ENCODE results near the gene PRMT2.
"Not testable (repeated sequence)": the region's sequence is repeated elsewhere in the genome, so short reads cannot be mapped to it uniquely, and the experiment has no call there.

PRMT2 gene

GRCh38 chr21:46618738-46619379 is 16.6 kb upstream of the PRMT2 start:
- no peak for DNase-seq

DNA sequence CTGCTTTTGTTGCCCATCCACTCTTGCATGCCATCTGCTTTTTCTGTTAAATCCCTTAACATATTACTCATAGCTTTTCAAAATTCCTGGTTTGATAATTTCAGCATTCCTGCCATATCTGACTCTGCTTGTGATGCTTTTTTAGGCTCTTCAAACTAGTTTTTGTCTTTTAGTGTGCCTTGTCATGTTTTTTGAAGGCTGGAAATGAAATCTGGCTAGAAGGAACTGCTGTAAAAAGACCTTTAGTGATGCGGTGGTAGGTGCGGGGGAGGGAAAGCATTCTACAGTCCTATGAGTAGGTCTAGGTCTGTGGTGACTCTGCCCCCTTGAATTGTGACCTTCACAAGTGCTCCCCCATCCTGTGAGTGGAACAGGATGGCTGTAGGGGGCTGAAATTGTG is 15.6 kb upstream of the PRMT2 start:
- no peak for DNase-seq

GRCh38 chr21:46620846-46621245 is 14.6 kb upstream of the PRMT2 start:
- no peak for DNase-seq

DNA sequence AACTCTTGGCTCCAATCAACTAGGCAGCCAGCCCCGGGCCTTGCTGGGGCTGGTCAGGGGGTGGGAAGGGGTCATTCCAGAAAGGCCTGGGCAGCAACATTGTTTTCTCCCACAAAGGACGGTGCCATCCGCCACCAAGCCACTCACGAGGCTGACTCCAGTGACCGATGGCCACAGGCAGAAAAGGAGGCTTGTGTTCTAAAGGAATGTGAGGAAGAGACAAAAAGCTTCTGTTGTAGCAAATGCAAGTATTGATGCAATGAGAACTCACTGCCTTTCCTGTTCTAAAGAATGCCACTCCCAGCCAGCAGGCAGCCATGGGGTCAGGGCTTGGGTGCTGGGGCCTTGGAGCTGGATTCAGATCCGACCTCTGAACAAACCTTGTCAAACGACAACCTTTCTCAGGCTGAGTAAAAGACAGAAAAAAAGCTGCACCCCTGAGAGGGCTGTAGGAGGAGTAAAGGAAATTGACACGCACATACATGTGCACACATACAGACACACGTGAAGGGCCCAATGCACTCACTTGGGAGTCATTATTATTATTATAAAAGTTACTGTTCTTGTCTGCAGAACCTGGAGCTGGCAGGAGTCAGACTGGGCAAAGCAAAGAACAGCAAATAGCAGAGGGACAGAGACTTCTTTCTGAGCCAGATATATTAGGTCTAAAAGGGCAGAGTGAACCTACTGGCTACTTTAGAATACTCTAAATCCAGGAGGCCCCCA is 13.9 kb upstream of the PRMT2 start:
- DNase-seq = no peak

GRCh38 chr21:46622226-46622625 is 13.2 kb upstream of the PRMT2 start:
- DNase-seq = no peak

- DNase-seq = no peak
Observed at GRCh38 chr21:46624050-46624449, 11.4 kb upstream of the PRMT2 start.

GRCh38 chr21:46625759-46626158 is 9.7 kb upstream of the PRMT2 start:
- no peak for DNase-seq

- no peak for DNase-seq
Observed at GRCh38 chr21:46626536-46626935, 8.9 kb upstream of the PRMT2 start.

- DNase-seq = no peak
Observed at GRCh38 chr21:46626975-46627501, 8.4 kb upstream of the PRMT2 start.

- DNase-seq = no peak
Observed at GRCh38 chr21:46627726-46628125, 7.7 kb upstream of the PRMT2 start.

- DNase-seq = no peak
Observed at GRCh38 chr21:46628868-46629267, 6.6 kb upstream of the PRMT2 start.

- DNase-seq = not testable (repeated sequence)
Observed at GRCh38 chr21:46630915-46631314, 4.6 kb upstream of the PRMT2 start.

DNA sequence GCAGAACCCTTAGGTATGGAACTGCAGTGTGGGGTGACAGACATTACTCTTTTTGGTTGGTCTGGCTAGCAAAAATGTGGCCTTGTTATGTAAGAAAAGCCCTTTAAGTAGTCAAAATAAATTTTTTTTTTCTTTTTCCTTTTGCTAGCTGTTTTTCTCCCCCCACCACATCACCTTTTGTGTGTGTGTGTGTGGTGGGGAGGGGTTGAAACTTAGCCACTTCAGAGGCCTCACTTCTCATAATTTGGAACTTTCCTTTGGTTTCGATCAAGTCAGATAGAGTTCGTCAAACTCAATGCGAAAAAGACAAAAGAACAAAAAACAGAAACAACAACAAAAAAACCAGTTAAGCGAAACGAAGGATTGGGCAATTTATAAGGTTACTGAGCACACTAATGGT is 1.9 kb upstream of the PRMT2 start:
- DNase-seq = no peak

DNA sequence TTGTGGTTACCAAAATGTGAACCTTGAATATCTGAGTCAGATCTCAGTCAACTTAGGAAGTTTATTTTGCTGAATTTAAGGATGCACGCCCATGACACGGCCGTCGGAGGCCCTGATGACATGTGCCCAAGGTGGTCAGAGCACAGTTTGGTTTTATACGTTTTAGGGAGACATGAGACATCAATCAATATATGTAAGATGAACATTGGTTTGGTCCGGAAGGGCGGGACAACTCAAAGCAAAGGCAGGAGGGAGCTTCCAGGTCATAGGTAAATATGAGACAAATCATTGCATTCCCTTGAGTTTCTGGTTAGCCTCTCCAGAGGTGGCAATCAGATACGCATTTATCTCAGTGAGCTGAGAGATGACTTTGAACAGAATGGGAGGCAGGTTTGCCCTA is 1.0 kb upstream of the PRMT2 start:
- DNase-seq = no peak

- no peak for DNase-seq
Observed at GRCh38 chr21:46634966-46635323, 529 bp upstream of the PRMT2 start.

DNA sequence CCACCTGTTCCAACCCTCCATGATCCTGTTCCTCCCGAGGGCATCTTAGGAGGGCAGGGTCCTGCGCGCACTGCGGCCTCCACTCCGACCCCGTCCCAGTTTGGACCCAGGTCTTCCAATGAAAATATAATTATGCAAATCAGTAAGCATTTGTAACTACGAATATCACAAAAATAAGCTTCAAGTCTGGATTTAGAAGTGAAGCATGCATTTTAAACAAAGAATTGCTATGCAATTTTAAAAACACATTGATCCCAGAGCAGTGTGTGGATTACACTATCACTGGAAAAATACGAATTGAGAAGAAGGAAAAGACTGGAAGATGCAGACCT is 673 bp downstream of the PRMT2 start:
- no peak for DNase-seq

DNA sequence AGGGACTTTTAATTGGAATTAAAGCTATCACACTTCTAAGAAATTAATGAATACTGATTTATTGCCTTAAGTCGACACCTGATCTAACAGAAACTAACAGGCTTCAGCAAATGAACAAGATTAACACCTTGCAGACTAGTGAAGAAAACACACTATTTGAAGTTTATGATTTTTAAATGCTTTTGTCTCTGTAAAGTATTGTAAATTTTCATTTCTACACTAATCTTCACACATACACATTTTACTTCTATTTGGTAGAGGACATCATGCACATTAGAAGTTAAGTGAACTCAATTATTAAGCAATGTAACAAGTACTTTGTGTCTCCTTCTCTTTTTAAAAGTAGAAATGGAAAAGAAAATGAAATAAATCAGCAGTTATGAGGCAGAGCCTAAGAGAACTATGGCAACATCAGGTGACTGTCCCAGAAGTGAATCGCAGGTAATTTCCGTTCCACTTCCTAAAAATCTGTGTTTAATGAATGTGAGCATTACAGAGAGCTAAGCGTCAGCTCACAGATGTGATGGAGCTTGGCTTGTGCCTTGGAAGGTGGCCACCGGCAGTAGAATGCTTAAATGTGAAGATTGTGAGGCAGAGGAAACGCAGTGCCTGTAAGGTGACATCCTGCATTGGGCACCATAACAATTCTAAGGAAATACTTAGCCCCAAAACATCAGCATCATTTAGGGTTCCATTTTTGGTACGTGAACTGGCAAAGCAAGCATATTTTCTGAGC is 1.2 kb downstream of the PRMT2 start:
- DNase-seq = no peak

DNA sequence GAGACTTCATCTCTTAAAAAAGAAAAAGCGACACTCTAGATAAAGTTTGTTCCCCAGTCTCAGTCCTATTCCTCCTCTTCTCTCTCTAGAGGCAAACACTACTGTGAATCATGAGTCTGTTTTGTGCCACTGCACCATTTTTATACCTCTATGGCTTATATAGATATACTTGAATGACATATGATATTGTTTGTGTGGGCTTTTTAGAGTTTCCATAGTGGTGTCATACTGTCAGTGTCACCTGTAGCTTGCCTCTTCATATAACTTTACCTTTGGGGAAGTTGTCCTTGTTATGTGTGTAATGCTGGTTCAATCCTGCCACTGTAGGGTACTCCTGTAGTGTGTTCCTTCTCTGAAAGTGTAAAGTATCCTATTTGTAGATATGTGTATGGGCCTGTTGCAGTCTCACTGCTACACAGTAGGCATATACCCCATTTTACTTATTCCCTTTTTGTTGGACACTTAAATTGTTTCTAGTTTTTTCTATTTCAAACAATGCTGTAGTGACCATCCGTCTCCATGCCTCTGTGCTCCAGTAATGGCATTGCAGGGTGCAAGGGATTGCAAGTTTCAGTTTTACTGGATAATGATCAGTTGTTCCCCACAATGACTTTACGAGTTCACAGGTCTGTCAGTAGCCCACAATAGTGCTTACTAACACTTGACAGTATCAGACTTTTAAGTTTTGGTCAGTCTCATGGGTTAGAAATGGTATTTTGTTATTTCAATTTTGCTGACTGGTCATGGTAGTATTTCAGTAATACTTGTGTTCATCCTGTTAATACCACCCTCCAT is 2.7 kb downstream of the PRMT2 start:
- DNase-seq = no peak

- no peak for DNase-seq
Observed at GRCh38 chr21:46639489-46640386, 4.3 kb downstream of the PRMT2 start.

DNA sequence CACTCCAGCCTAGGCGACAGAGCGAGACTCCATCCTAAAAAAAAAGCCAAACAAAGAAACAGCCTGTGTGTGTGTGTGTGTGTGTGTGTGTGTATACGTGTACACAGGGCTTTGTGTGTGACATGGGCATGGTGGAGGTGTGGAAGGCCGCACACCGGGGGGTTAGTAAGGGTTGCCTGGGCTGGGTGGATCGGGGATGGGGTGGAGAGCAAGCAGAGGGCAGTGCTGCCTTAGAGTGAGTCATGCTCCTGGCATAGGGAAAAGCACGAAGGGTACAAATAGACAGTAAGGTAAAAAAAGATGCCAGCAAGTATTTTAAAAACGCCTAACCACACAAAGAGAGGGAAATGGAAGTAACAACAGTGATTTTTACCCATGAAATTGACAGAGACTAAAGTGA is 6.2 kb downstream of the PRMT2 start:
- no peak for DNase-seq

- no peak for DNase-seq
Observed at GRCh38 chr21:46643379-46644177, 8.1 kb downstream of the PRMT2 start.

Data from T1000 (cell line).